HuH-7.5 (cell line): ENCODE data around the gene CAGE1.
A peak's percentile ranks its signal among the peaks of the same experiment; 100 is the strongest.

Experiments used
- DNase-seq: peaks from one replicate; pipeline ENCODE4 v3.0.0; 2011; ENCODE audit warnings: low spot score

Gene CAGE1

GRCh38 chr6:7389451-7390225 is at the start of gene CAGE1, which contains the start of gene RIOK1:
TSS of gene CAGE1 (minus strand) at chr6:7389742. CDS start at chr6:7387173, 2,569 bp downstream.
TSS of gene RIOK1 (plus strand) at chr6:7389808. CDS start at chr6:7390003, 195 bp downstream.
- DNase-seq, result peak; percentile 65

- DNase-seq, result no peak
These were observed 49.7 kb upstream of the CAGE1 start for GRCh38 chr6:7439228-7439627.

- DNase-seq, result no peak
These were observed 48.5 kb upstream of the CAGE1 start for GRCh38 chr6:7438011-7438410.

- no peak for DNase-seq
These were observed 45.1 kb upstream of the CAGE1 start for GRCh38 chr6:7434672-7435071.

GRCh38 chr6:7433121-7433617 is 43.6 kb upstream of the CAGE1 start:
- no peak for DNase-seq

- DNase-seq, result no peak
These were observed 43.0 kb upstream of the CAGE1 start for GRCh38 chr6:7432391-7433120.

- DNase-seq, result peak; percentile 44
These were observed 42.3 kb upstream of the CAGE1 start for GRCh38 chr6:7431674-7432390.

- no peak for DNase-seq
These were observed 41.8 kb upstream of the CAGE1 start for GRCh38 chr6:7431313-7431673.

GRCh38 chr6:7426447-7427169 is 37.1 kb upstream of the CAGE1 start:
- no peak for DNase-seq

GRCh38 chr6:7425808-7426190 is 36.3 kb upstream of the CAGE1 start:
- no peak for DNase-seq

GRCh38 chr6:7424967-7425807 is 35.6 kb upstream of the CAGE1 start:
- peak; percentile 54 for DNase-seq

- DNase-seq, result no peak
These were observed 34.5 kb upstream of the CAGE1 start for GRCh38 chr6:7424058-7424457.

- DNase-seq, result no peak
These were observed 31.5 kb upstream of the CAGE1 start for GRCh38 chr6:7421066-7421465.

- no peak for DNase-seq
These were observed 29.5 kb upstream of the CAGE1 start for GRCh38 chr6:7419065-7419464.

- DNase-seq, result no peak
These were observed 28.8 kb upstream of the CAGE1 start for GRCh38 chr6:7418238-7418905.

GRCh38 chr6:7417684-7418083 is 28.1 kb upstream of the CAGE1 start:
- no peak for DNase-seq

- no peak for DNase-seq
These were observed 25.3 kb upstream of the CAGE1 start for GRCh38 chr6:7414811-7415210.

- no peak for DNase-seq
These were observed 23.7 kb upstream of the CAGE1 start for GRCh38 chr6:7413151-7413823.

- no peak for DNase-seq
These were observed 21.8 kb upstream of the CAGE1 start for GRCh38 chr6:7411328-7411727.

- DNase-seq, result no peak
These were observed 21.3 kb upstream of the CAGE1 start for GRCh38 chr6:7410851-7411250.
